ENCODE results near the gene ATP5MC2.

DNA sequence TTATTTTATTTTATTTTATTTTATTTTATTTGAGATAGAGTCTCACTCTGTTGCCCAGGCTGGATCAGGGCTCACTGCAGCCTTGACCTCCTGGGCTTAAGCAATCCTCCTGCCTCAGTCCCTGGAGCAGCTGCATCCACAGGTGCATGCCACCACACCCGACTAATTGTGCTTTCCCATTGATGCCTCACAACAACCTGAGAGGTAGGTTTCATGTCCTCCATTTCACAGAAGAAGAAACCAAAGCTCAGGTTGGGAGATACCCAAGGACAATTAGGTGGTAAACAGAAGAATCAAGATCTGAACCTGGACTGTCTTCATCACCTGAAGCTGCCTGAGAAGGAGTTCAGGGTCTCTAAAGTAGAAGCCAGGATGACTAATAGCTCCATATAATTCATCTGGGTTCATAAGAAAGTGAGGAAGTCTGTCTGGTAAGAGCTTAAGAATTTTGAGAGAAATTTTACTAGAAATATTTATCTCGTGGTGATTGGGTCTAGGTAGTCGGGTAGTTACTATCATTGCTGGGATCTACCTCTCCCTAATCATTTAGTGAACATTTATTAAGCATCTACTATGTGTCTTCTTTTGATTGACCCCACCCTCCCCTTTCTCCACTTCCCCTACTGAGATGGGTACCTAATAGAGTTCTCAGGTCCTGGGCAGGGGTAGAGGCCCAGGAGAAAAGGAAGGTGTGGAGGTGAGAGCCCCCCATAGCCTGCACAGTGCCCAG, 23.2 kb upstream of the ATP5MC2 start:
- TF ChIP-seq, protein P1, sequence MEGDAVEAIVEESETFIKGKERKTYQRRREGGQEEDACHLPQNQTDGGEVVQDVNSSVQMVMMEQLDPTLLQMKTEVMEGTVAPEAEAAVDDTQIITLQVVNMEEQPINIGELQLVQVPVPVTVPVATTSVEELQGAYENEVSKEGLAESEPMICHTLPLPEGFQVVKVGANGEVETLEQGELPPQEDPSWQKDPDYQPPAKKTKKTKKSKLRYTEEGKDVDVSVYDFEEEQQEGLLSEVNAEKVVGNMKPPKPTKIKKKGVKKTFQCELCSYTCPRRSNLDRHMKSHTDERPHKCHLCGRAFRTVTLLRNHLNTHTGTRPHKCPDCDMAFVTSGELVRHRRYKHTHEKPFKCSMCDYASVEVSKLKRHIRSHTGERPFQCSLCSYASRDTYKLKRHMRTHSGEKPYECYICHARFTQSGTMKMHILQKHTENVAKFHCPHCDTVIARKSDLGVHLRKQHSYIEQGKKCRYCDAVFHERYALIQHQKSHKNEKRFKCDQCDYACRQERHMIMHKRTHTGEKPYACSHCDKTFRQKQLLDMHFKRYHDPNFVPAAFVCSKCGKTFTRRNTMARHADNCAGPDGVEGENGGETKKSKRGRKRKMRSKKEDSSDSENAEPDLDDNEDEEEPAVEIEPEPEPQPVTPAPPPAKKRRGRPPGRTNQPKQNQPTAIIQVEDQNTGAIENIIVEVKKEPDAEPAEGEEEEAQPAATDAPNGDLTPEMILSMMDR (IDR thresholded peaks at IDR 0.05; ENCODE audit: insufficient read depth, low read length, poor library complexity, severe bottlenecking): no peak
- no peak for TF ChIP-seq EZH2phosphoT487 (conservative IDR thresholded peaks at IDR 0.05; ENCODE audit: low read length)

Data from SU-DHL-6 (cell line).